ENCODE data around the gene KIF9.
A peak's percentile ranks its signal among the peaks of the same experiment; 100 is the strongest.
"Not testable (repeated sequence)": the region's sequence is repeated elsewhere in the genome, so short reads cannot be mapped to it uniquely, and the experiment has no call there.

Gene KIF9

GRCh38 chr3:47323431-47324277, 41.1 kb upstream of the KIF9 start:
- ATAC-seq = peak; percentile 15; the same call in 2 of the 3 replicates
- TF ChIP-seq TCF4 (CRISPR knock-in tag; IDR thresholded peaks at IDR 0.05; ENCODE audit: borderline replicate concordance) (no peak), ZFP30 (CRISPR knock-in tag; IDR thresholded peaks at IDR 0.05) (no peak), TSHZ2 (CRISPR knock-in tag; IDR thresholded peaks at IDR 0.05) (no peak), OSR1 (CRISPR knock-in tag; IDR thresholded peaks at IDR 0.05) (no peak), ISL1 (CRISPR knock-in tag; IDR thresholded peaks at IDR 0.05) (no peak), RARB (CRISPR knock-in tag; IDR thresholded peaks at IDR 0.05) (no peak), CREB5 (CRISPR knock-in tag; IDR thresholded peaks at IDR 0.05; ENCODE audit: low read depth) (no peak), ZNF70 (CRISPR knock-in tag; IDR thresholded peaks at IDR 0.05) (no peak), CSDC2 (CRISPR knock-in tag; IDR thresholded peaks at IDR 0.05) (no peak), PATZ1 (CRISPR knock-in tag; IDR thresholded peaks at IDR 0.05; ENCODE audit: borderline replicate concordance) (no peak)

- ATAC-seq = no peak
- no peak for TF ChIP-seq POU6F1 (CRISPR knock-in tag; IDR thresholded peaks at IDR 0.05; ENCODE audit: borderline replicate concordance, low read depth)
Measured at GRCh38 chr3:47319956-47320355, 37.4 kb upstream of the KIF9 start.

- no peak for ATAC-seq
- TF ChIP-seq ESRRG (CRISPR knock-in tag; IDR thresholded peaks at IDR 0.05) (no peak), ZNF70 (CRISPR knock-in tag; IDR thresholded peaks at IDR 0.05) (no peak), POU6F1 (CRISPR knock-in tag; IDR thresholded peaks at IDR 0.05; ENCODE audit: borderline replicate concordance, low read depth) (no peak), OSR1 (CRISPR knock-in tag; IDR thresholded peaks at IDR 0.05) (no peak), RARB (CRISPR knock-in tag; IDR thresholded peaks at IDR 0.05) (no peak), PPARA (CRISPR knock-in tag; IDR thresholded peaks at IDR 0.05; ENCODE audit: borderline replicate concordance) (no peak)
Measured at GRCh38 chr3:47318916-47319315, 36.3 kb upstream of the KIF9 start.

- ATAC-seq = not testable (repeated sequence)
Measured at GRCh38 chr3:47316151-47316550, 33.6 kb upstream of the KIF9 start.

GRCh38 chr3:47315069-47315647, 32.6 kb upstream of the KIF9 start:
- no peak for ATAC-seq
- TF ChIP-seq ZNF565 (CRISPR knock-in tag; conservative IDR thresholded peaks at IDR 0.05; ENCODE audit: low read depth) (no peak), ZFP3 (CRISPR knock-in tag; IDR thresholded peaks at IDR 0.05) (no peak), CSDC2 (CRISPR knock-in tag; IDR thresholded peaks at IDR 0.05) (no peak), ISL1 (CRISPR knock-in tag; IDR thresholded peaks at IDR 0.05) (no peak), ZNF70 (CRISPR knock-in tag; IDR thresholded peaks at IDR 0.05) (no peak), ARNTL (CRISPR knock-in tag; IDR thresholded peaks at IDR 0.05; ENCODE audit: borderline replicate concordance, low read depth) (no peak), TOX (CRISPR knock-in tag; IDR thresholded peaks at IDR 0.05; ENCODE audit: borderline replicate concordance) (no peak), ZFP30 (CRISPR knock-in tag; IDR thresholded peaks at IDR 0.05) (no peak), BACH2 (CRISPR knock-in tag; IDR thresholded peaks at IDR 0.05; ENCODE audit: borderline replicate concordance) (no peak), ZC3H10 (CRISPR knock-in tag; IDR thresholded peaks at IDR 0.05) (no peak), ZNF8 (CRISPR knock-in tag; IDR thresholded peaks at IDR 0.05) (no peak), ESRRG (CRISPR knock-in tag; IDR thresholded peaks at IDR 0.05) (no peak), SNAI2 (CRISPR knock-in tag; IDR thresholded peaks at IDR 0.05) (no peak), RARB (CRISPR knock-in tag; IDR thresholded peaks at IDR 0.05) (no peak)
